Measurements from ENCODE around the gene DMXL1.
"Not testable (repeated sequence)": the region's sequence is repeated elsewhere in the genome, so short reads cannot be mapped to it uniquely, and the experiment has no call there.

The DMXL1 gene

DNA sequence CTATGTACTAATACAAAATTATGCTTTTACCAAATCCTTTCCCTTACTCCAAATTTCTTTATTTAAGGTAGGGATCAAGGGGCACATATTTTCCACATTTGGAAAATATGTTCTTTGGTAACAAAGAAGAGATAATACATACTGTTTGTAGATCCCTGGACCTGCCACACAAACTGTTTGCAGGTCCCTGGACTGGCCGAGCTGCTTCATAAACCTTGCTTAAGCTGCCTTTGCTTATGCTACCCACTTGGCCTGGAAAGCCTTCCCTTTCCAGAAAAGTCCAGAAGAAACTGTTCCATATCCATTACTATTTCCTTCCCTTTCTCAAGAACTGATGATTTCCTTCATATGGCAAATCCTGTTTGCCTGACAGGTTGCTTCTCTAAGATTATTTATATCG, 22.6 kb upstream of the DMXL1 start:
- in situ Hi-C loops (cut with HindIII; ENCODE audit: low pct_unique_long_range_greater_than_20kb, low sequenced_read_pairs), result no loop called here
- TF ChIP-seq JUND (IDR thresholded peaks at IDR 0.05; ENCODE audit: low read depth), result no peak
- DNase-seq (ENCODE audit: low read depth in 1 of 2, low spot score in 1 of 2), result no peak

DNA sequence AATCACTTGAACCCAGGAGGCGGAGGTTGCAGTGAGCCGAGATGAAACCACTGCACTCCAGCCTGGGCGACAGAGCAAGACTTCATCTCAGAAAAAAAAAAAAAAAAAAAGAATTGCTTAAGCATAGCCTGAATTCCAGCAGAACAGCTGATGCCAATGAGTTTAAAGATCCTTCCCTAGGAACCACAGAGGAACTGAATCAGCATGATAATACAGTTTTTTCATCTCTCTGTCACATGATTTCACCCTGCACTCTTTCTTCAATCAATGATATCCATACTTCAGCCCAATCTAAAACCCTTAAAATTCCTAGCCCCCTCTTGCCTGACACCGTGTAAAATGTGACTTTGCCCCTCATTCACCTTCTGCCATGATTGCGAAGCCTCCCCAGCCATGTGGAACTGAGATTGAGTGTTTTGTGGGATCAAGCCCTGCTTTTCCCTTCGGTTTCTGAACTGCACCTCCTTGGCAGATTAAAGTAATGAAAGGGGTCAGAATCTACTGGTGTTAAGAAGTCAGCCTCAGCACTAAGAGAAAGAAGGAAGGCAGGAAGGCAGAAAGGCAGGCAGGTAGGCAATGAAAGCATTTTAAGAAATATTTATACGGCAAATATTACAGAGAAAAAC, 20.9 kb upstream of the DMXL1 start:
- in situ Hi-C loops (cut with HindIII; ENCODE audit: low pct_unique_long_range_greater_than_20kb, low sequenced_read_pairs), result no loop called here
- TF ChIP-seq JUND (IDR thresholded peaks at IDR 0.05; ENCODE audit: low read depth), result no peak
- DNase-seq (ENCODE audit: low read depth in 1 of 2, low spot score in 1 of 2), result no peak

DNA sequence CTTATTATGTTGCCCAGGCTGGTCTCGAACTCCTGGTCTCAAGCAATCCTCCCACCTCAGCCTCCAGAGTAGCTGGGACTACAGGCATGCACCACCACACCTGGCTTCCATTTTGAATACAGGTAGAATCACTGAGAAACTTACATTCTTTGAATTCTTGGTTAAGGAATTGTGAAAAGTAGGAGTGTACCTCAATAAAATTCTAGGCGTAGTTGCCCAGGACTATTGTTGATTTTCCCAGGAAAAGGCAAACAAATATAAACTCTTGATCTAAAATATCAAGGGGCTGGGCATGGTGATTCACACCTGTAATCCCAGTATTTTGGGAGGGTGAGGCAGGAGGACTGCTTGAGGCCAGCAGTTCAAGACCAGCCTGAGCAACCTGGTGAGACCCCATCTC, 16.8 kb upstream of the DMXL1 start:
- DNase-seq (ENCODE audit: low read depth in 1 of 2, low spot score in 1 of 2), result peak in 1 of 2 experiments; percentile 4
- in situ Hi-C loops (cut with HindIII; ENCODE audit: low pct_unique_long_range_greater_than_20kb, low sequenced_read_pairs), result no loop called here
- no peak for TF ChIP-seq JUND (IDR thresholded peaks at IDR 0.05; ENCODE audit: low read depth)

DNA sequence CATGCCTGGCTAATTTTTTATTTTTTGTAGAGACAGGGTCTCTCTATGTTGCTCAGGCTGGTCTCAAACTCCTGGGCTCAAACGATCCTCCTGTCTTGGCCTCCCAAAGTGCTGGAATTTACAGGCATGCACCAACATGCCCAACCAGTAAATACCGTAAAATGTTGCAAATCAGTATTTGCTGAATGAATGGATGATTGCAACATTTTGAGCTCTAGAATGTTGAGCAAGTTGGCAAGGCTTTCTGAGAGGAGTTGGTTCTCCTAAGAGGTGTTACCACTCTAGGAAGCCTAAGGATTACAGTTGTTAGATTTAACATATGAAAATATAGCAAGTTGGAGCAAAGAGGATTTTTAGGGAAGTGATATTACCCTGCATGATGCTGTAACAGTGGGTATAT, 15.6 kb upstream of the DMXL1 start:
- DNase-seq (ENCODE audit: low read depth in 1 of 2, low spot score in 1 of 2), result peak in 1 of 2 experiments; percentile 28
- TF ChIP-seq JUND (IDR thresholded peaks at IDR 0.05; ENCODE audit: low read depth), result no peak
- in situ Hi-C loops (cut with HindIII; ENCODE audit: low pct_unique_long_range_greater_than_20kb, low sequenced_read_pairs), result no loop called here

DNA sequence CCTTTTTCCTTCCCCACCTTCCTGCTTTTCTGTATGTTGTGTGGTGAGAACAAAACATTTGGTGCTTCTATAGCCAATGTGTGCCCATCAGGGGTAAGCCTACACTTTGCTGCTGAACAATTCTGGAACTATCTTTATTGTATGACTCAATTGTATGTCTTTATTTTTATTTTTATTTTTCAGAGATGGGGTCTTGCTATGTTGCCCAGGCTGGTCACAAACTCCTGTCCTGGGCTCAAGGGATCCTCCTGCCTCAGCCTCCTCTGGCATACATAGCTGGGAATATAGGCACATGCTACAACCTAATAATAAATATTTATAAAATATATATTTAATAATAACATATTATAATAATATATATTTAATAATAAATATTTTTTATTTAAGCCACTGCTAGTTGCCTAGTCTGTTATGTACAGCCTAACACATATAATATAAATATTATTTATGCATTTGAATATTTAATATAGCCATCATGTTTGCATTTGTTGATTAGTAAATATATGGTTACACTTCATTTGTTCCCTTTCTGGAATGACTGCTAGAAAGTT, 11.8 kb upstream of the DMXL1 start:
- no peak for DNase-seq (ENCODE audit: low read depth in 1 of 2, low spot score in 1 of 2)
- TF ChIP-seq JUND (IDR thresholded peaks at IDR 0.05; ENCODE audit: low read depth), result no peak
- in situ Hi-C loops (cut with HindIII; ENCODE audit: low pct_unique_long_range_greater_than_20kb, low sequenced_read_pairs), result no loop called here

DNA sequence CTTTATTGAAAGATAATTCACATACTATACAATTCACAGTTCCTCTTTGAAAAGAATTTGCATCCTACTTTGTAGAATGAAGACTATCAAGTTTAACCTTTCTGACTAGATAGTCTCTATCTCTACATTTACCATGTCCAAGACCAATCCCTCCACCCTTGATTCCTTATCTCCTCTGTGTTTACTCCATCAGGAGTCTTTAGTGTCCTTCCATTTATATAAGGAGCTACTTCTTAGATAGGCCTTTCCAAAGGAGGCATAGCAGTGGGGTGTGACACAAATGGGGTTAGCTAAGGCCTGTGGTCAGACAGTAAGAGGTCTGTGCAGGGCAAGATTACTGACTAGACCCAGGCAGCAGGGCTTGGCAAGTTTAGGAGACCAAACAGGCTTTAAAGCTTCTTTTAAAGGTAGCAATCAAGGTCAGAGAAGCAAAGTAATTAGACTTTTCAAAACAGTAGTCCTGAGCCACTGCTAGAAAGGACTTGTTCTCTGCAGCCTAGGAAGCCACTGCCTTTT, 11.1 kb upstream of the DMXL1 start:
- no peak for TF ChIP-seq JUND (IDR thresholded peaks at IDR 0.05; ENCODE audit: low read depth)
- in situ Hi-C loops (cut with HindIII; ENCODE audit: low pct_unique_long_range_greater_than_20kb, low sequenced_read_pairs), result no loop called here
- no peak for DNase-seq (ENCODE audit: low read depth in 1 of 2, low spot score in 1 of 2)

DNA sequence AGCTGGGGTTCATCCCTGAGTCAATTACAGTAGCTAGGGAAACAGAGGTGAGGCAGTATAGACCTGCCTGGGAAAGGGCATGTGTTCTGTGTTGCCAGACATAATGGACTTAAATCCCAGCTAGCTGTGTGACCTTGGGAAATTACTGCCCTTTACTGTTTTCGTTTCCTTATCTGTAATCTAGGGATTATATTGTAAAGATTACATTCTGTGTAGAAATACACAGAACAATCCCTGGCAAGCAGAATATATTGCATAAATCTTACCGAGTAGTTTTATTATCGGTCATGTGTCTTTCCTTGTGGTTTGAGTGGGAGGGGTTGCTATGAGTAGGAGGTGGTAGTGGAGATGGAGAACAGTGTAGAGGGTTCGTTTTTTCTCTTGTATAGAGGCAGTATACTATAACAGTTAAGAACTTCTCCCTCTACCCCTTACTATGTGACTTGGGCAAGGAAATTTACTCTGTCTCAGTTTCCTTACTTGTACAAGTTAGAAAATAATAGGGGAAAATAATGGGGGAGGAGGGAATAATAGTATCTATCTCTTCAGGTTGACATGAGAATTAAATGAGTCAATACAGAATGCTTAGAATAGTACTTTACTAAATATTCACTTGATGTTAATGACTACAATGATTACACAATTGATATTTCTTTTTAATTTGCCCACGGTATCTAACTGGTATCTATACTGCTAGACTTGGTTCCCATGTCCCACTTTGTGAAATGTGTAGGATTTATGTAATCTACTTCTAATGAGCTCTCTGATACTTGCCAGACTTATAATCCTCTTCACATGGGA, 7.1 kb upstream of the DMXL1 start:
- in situ Hi-C loops (cut with HindIII; ENCODE audit: low pct_unique_long_range_greater_than_20kb, low sequenced_read_pairs), result no loop called here
- peak in 1 of 2 experiments; percentile 15 for DNase-seq (ENCODE audit: low read depth in 1 of 2, low spot score in 1 of 2)
- TF ChIP-seq JUND (IDR thresholded peaks at IDR 0.05; ENCODE audit: low read depth), result no peak

DNA sequence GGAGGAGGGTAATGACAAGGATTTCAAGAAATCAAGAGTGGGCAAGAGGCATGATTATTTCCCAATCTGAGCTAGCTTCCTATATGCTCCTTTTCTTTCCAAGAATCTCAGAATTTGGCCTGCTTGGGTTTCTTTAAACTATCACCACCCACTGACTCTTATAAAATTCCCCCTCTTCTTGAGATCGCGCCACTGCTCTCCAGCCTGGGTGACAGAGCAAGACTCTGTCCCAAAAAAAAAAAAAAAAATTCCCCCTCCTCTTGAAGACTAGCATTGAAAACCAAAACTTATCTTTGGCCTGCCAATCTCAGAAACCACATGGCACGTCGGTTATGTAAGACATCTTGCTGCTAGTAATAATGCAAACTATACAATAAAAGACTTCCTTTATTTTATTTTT, 3.4 kb upstream of the DMXL1 start:
- in situ Hi-C loops (cut with HindIII; ENCODE audit: low pct_unique_long_range_greater_than_20kb, low sequenced_read_pairs), result no loop called here
- no peak for TF ChIP-seq JUND (IDR thresholded peaks at IDR 0.05; ENCODE audit: low read depth)
- DNase-seq (ENCODE audit: low read depth in 1 of 2, low spot score in 1 of 2), result no peak

DNA sequence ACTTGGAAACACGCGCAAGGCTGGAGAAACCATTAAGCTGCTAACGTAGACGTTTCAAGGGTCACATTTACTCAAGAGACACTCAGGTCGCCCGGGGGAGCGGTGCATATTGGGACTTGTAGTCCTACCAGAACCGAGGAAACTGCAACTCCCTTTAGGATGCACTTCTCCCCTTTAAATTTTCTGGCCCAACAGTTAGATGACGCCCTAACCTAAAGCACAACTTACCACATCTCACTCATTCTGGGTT, 384 bp upstream of the DMXL1 start:
- TF ChIP-seq JUND (IDR thresholded peaks at IDR 0.05; ENCODE audit: low read depth), result no peak

DNA sequence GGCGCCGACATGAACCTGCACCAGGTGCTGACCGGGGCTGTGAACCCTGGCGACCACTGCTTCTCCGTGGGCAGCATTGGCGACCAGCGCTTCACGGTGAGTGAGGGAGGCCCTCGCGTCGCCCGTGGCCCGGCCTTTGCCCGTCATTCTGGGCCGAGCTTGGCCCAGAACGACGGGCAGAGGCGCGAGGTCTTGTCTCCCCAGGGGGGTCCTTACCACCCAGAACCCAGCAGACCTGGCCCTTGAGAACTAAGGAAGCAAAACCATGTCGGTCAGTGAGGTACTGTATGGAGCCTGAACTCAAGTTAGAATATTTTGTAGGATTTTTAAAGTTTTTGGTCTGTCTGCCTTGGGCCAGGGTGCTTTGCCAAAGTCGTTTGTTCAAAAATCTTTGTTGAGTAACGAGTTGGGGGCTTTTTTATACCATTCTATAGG, 691 bp downstream of the DMXL1 start:
- no peak for TF ChIP-seq JUND (IDR thresholded peaks at IDR 0.05; ENCODE audit: low read depth)
- no peak for DNase-seq (ENCODE audit: low read depth in 1 of 2, low spot score in 1 of 2)
- in situ Hi-C loops (cut with HindIII; ENCODE audit: low pct_unique_long_range_greater_than_20kb, low sequenced_read_pairs), result no loop called here

More for the DNA sequence above, 384 bp upstream of the DMXL1 start:
- DNase-seq (ENCODE audit: low read depth in 1 of 2, low spot score in 1 of 2), result peak in 1 of 2 experiments; percentile 16
- in situ Hi-C loops (cut with HindIII; ENCODE audit: low pct_unique_long_range_greater_than_20kb, low sequenced_read_pairs), result no loop called here

DNA sequence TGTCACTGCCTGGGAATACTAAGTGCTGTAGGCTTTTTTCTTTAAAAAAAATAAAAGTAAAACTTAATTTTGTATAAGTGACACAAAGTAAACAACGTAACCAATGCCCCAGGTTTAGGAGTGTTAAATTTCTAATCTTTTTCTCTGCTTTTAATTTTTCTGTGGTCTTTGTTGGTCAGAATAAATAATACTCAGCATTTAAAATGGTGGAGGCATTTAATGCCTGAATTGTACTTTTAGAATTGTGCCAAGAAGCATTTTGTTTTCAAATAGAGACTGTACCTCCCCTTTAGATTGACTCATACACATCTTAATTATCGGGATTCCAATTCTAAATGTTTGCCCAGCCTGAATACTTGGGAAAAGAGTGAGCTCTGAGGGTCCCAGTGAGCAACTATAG, 1.6 kb downstream of the DMXL1 start:
- in situ Hi-C loops (cut with HindIII; ENCODE audit: low pct_unique_long_range_greater_than_20kb, low sequenced_read_pairs), result no loop called here

DNA sequence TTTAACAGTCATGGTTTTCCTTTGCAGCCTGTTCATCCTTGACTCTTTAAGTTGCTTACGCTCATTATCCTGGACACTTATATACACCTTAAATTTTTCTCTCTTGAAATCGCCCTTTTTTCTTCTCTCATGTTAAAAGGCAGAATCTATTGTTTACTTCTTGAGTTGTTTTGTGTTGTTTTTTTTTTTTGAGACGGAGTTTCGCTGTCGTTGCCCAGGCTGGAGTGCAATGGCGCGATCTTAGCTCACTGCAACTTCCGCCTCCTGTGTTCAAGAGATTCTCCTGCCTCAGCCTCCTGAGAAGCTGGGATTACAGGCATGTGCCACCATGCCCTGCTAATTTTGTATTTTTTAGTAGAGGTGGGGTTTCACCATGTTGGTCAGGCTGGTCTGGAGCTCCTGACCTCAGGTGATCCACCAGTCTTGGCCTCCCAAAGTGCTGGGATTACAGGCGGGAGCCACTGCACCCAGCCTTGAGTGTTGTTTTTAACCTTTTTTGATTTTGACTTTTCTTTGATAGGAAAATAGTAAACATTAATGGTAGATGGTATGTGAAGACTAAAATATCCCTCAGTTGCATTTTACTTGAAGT, 3.0 kb downstream of the DMXL1 start:
- DNase-seq (ENCODE audit: low read depth in 1 of 2, low spot score in 1 of 2); in situ Hi-C loops (cut with HindIII; ENCODE audit: low pct_unique_long_range_greater_than_20kb, low sequenced_read_pairs): not testable (repeated sequence)

More for the DNA sequence above, 1.6 kb downstream of the DMXL1 start:
- no peak for DNase-seq (ENCODE audit: low read depth in 1 of 2, low spot score in 1 of 2)
- TF ChIP-seq JUND (IDR thresholded peaks at IDR 0.05; ENCODE audit: low read depth), result no peak

DNA sequence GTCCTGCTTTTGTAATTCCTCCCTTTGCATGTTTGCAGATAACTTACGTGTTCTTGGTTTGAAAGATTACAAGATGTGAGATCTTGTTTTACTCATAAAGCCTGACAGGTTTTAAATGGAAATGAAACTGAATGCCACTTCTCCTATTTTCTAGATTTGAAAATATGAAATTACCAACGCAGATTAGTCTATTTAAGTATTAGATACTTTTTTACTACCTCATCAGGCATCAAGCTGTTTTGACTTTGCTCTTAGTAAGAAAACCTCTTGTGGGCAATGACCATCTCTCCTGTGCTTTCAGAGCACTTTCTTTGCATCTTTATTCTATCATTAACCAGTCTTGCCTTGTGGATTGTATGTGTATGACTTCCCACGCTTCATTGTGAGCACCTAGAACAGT, 3.5 kb downstream of the DMXL1 start:
- in situ Hi-C loops (cut with HindIII; ENCODE audit: low pct_unique_long_range_greater_than_20kb, low sequenced_read_pairs), result no loop called here
- no peak for DNase-seq (ENCODE audit: low read depth in 1 of 2, low spot score in 1 of 2)
- no peak for TF ChIP-seq JUND (IDR thresholded peaks at IDR 0.05; ENCODE audit: low read depth)

DNA sequence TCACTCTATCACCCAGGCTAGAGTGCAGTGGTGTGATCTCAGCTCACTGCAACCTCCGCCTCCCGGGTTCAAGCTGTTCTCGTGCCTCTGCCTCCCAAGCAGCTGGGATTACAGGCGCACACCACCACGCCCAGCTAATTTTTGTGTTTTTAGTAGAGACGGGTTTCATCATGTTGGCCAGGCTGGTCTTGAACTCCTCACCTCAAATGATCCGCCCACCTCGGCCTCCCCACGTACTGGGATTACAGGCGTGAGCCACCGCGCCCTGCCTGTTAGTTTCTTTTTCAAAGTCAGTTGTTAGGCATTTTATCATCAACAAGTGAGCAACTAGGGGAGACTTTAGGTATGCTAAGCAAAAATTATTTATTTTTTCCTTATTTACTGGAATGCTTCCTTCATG, 4.4 kb downstream of the DMXL1 start:
- DNase-seq (ENCODE audit: low read depth in 1 of 2, low spot score in 1 of 2); in situ Hi-C loops (cut with HindIII; ENCODE audit: low pct_unique_long_range_greater_than_20kb, low sequenced_read_pairs): not testable (repeated sequence)

All from T47D (cell line).